HL-60/S4 (cell line): Measurements from ENCODE around the gene CNR1.

Experiments used
- in situ Hi-C: fragments of 300-500 bp; cut with MboI; formaldehyde crosslinking; loops from 2 replicates; pipeline ENCODE4 v1.14.3; 2022; ENCODE audit warnings: low sequenced_read_pairs

CNR1 gene

DNA sequence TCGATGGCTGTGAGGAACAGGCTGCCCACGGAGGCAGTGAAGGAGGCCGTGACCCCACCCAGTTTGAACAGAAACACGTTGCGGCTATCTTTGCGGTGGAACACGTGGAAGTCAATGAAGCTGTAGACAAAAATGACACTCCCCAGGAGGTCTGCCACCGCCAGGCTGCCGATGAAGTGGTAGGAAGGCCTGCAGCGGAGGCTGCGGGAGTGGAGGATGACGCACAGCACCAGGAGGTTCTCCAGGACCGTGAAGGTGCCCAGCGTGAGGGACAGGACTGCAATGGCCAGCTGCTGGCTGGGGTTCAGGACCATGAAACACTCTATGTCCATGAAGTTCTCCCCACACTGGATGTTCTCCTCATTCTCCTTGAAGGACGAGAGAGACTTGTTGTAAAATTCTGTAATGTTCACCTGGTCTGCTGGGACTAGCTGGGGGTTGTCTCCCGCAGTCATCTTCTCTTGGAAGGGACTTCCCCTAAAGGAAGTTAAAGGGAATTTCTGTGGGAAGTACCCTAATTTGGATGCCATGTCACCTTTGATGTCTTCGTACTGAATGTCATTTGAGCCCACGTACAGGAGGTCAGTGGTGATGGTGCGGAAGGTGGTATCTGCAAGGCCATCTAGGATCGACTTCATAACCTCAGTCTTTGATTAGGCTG is 21.4 kb downstream of the CNR1 start:
- in situ Hi-C loops = no loop called here

DNA sequence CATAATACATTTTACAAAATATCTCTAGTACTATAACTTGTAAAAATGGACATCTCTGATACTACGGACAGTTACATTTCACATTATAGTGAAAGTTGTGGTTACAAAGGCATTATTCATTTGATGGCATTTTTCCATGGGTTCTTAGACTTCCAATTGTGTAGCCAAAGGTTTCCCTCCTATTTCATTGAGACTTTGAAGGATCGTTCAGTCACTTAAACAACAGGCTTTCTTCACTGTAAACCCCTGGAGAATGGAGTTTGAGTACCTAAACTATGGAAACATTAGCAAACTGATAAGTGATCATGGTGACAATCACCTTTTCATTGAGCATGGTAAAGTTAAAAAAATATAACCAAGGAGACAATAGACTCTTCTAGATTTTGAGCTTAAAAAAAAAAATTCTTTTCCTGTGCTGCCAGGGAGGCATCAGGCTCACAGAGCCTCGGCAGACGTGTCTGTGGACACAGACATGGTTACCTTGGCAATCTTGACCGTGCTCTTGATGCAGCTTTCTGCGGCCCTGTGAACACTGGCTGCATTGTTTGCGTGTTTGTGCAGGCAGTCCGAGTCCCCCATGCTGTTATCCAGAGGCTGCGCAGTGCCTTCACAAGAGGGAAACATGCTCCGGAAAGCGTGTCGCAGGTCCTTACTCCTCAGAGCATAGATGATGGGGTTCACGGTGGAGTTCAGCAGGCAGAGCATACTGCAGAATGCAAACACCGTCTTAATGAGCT is 22.6 kb downstream of the CNR1 start:
- in situ Hi-C loops = no loop called here

DNA sequence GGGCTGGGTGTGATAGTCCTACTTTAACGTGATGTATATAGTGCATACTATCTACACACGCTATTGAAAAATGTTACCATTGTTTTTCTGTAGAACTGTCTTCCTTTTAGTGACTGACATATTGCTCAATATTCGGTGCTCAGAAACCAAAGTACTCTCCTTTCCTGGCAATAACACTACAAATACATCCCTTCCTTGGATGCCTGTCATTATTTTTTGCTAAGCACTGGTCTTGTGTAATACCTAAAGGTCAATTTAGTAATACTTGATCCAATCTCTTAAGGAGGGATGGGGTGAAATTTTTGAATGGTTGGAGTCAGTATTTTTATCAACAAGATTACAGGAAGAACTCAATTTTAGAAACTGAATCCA is 23.9 kb downstream of the CNR1 start:
- in situ Hi-C loops = no loop called here

DNA sequence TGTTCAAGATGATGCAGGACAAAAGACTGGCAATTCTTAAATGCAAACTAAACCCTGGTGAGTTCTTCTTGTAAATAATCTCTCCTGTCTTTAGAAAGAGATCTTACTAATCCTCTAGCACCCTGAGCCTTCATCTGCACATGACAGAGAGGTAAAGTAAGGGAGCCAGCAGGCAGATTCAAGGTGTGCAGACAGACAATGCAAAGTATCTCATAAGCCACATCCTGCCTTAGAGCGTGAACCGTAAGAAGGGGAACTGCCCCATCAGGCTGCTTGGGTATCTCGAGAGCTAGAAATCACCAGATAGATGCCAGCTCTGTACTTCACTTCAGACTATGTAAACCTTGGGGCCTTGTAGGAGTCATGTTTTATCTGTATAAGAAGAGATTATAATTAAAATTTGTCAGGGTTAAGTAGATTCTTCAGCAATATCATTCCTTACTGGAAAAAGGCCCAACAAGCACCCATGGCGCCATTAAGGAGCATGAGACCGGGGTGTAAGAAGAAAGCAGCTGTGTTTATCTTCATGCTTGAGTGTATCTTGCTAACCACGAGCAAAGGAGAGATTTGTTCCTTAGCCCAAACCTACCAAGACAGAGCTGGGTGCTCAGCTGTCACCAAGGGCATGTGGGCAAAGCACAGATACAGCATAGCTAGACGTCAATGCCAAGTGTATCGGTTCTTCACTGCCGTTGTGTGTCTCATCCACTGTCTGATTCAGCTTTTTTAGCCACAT is 24.4 kb downstream of the CNR1 start:
- in situ Hi-C loops = no loop called here

DNA sequence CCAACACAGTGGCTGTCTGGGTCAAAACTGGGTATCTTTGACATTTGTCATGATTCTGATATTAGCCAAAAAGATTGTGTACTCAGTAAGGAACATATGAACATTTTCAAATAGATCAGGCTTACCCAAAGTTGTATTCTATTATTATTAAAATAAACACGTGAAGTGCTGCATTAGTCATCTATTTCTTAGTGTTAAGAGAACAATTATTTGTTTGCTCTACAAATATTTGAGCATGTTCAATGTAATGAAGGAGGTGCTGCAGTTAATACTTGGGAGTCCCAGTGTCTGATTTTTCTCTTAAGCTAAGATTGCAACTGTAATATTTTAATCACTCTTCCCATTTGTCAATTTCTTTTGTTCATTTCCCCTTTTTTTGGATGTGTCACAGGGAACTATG is 28.2 kb downstream of the CNR1 start:
- in situ Hi-C loops = no loop called here

DNA sequence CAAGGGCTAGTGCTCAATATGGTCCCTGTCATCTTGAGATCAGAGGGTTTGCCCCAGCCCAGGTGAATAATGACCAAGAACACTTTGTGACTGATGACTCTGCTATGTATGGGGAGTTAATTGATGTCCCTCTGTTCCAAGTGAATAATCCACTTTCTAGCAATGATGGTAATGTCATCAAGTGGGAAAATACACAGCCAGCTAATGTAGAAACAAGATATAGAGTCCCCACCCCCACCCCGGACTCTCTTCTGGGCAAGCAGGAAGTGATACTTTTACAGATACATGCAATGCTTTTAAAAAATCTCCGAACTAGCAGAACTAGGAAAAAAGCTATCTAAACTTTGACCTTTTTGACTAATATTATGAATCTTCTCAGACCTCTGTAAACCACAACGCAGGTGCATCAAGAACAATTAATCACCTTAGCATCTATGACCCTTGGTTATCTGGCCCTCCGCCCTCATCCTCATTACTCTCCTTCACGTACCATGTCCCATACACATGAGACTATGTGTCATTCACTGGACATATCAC is 30.5 kb downstream of the CNR1 start:
- in situ Hi-C loops = no loop called here

DNA sequence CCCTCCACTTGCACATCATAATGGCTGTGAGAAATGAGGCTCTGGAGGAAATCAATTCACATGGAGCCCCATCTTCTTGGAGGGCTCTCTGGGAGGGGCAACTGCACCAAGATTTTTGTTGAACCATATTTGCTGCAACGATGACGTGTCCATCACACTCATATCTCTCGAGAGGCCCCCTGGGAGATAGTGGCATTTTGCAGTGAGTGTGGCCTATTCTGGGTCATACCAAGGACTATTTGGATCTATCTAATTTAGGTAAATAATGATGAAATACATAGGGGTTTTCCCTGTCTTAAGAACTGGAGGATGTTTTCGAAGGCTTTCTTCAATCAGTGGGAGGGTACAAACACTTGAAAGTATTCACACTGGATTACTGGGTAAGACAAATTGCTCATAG is 31.6 kb downstream of the CNR1 start:
- in situ Hi-C loops = no loop called here

DNA sequence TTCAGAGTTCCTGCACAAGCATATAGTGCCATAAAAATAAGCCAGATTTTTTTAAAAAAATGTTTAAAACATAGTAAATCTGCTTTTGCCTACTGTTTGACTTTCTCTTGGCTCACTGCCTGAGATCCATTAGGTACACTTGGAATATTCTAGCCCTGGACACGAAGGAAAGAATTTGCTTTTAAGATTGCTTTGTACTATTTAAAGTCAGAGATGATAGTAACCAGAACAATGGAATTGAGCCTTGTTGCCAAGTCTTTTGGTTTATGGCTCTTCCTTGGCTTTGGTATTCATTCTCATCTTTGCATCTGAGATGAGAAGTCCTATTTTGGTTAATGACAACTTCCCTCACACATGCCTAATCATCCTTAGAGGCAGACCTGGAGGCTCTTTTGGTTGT is 32.4 kb downstream of the CNR1 start:
- in situ Hi-C loops = no loop called here

DNA sequence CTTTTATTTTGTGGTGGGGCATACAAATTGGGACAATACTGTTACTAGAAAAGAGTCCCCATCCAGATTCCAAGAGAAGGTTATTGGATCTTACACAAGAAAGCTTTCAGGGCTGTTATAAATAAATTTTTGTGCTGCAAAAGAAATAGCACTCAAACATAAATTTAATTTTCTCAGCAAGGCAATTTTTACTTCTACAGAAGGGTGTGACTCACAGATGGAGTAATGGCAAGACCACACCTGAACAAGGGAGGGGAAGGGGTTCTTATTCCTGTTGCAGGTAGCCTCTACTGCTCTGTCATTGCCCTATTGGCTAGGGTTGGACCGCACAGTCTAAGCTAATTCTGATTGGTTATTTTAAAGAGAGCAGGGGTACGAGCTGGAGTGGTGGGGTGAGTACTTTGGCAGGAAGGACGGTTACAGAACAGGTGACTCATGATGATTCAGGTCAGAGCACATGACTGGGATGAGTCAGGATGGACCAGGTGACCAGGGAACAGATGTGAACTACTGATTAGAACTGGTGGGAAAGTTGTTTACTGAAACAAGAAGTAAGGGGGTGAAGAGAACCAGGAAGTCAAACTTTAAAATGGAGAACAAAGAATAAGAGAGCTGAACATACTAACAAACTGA is 41.1 kb downstream of the CNR1 start:
- in situ Hi-C loops = no loop called here

DNA sequence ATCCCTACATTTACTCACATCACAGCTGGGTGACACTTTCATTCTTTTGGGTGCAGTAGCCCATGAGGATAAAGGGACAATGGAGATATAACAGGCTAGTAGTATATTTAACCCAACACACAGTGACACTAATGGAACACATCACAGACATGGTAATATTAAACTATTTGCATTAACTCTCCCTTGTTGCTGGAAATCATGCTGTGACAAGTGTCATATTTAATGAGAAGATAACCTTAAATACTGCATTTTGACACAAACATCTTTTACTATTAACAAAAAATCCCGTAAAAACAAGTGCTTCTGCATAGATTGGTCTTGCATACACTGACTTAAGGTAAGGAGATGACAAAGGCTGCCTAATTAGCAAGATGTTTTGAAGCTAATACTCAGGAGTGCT is 45.5 kb downstream of the CNR1 start:
- in situ Hi-C loops = no loop called here

DNA sequence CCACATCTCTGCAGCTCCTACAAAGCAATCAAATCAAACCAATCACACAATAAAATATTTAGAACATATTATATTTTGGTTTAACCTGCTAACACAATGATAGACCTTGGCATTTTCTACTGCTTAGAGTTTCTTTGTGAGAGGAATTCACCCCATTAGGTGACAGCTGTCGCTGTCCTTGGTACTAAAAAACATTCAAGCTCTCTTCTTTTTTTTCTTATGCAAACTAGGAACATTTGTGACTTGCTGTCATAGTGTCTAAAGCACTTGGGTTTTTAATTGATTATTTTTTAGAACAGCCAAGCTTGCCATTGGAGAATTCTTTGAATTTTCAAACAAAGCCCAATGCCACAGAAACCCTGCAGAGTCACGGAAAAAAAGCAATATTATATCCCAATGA is 46.4 kb downstream of the CNR1 start:
- in situ Hi-C loops = no loop called here

DNA sequence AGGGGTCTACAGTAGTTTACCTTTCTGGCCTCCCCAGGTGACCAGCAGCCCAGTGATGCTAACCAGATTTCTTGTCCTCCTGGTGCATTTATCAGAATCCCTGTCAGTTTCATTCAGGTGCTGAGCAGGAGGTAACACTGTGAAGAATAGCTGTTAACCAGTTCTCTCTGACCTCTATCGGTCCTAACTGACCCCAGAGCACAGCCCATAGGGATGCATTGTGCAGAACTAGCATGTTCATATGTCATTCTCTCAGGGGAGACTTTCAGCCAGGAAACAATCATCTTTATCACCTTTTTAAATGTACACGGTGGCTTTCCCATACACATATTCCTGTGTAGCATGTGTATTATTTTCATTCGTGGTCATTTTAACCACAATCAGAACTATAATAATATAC is 49.9 kb downstream of the CNR1 start:
- in situ Hi-C loops = no loop called here

DNA sequence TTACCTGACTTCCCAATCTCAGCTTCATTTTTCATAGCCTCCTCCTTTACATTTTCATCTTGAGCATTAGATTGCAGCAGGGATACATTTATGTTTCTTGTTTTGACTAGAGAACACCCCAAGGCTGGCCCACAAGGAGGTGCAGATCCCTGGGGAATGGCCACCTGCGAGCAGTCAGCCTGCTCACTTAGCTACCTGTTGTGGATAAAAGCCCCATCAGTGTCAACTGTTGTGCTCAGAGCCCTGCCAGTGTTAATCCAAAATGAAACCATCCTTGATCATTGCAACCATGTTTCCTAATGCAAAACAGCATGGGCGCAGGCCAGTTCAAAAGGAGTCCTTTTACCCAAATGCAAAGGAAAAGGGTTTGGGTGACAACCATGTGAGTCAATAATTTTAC is 50.8 kb downstream of the CNR1 start:
- in situ Hi-C loops = no loop called here

DNA sequence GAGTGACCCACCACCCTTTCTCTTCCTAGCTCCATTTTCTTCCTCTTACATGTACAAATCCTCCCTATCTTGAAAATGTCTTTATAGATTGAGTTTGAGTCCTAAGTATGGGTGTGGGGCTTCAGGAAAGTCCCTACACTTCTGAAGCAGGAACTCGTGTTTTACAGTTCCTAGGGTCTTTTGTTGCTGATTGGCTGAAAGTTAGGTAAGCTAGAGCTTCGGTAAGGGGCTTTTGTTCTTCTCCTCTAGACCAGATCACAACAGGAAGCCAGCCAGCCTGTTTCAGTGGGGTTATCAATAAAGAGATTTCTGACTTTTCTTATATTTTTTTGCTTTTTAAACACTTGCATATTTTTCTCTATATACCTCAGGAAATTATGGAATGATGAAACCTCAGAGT is 51.3 kb downstream of the CNR1 start:
- in situ Hi-C loops = no loop called here

DNA sequence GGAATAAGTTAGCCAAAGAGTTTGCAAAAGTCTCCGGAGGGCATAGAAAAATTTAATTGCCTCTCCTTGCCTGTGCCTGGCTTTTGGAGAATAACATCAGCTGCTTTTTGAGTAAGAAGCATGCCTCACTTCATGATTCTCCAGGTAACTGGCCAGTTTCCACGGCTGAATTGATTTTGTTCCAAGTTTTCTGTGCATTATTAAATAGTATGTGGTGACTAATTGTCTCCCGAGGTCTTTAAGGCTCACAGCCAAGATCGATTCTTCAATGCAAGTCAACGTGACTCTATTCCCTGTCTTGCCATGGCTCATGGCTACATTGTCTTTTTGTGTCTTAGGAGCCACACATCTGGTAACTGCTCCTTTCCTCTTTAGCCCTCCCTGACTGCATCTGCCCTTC is 54.2 kb downstream of the CNR1 start:
- in situ Hi-C loops = no loop called here

DNA sequence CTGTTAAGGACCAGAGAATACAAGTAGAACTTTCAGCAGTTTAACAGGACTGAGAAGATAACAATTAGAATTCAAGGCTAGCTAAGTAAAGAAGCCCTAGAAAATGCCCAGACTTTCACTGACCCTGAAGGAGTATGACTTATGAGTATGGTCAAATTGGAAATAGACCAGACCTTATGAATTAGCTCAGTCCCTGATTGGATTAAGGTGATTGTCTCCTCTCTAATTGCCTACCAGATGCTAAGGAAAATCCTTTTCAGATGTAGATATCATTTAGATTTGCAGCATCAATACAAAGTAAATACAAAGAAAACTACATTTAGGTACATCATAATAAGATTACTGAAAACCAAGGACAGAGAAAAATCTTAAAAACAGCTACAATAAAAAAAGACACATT is 58.9 kb downstream of the CNR1 start:
- in situ Hi-C loops = no loop called here

DNA sequence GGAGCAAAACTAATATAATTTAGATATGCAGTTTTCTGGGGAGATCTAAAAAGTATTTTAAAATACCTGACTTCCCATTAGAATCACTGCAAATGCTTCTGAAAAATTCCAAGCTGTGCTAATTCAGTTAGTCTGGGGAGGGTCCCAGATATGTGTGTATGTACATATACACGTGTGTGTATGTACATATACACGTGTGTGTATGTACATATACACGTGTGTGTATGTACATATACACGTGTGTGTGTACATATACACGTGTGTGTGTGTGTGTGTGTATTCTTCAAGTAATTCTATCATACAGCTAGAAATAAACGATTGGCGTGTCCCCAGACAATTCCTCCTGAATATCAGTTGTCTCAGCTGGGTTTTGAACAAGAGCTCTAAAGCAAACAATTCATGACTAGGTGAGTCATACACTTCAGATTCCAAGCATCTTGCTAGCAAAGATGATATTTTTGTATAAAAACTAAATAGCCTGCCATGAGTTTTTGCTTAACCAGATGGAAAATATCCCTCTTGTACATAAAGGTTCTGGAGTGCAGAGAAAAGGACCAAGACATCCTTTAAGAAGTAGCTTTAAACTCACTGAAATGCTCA is 60.3 kb downstream of the CNR1 start:
- in situ Hi-C loops = no loop called here
